ENCODE results near the gene LPIN1.

- TF ChIP-seq CTCF (IDR thresholded peaks at IDR 0.05; ENCODE audit: insufficient read depth, low read depth, low read length) (no peak), EZH2 (IDR thresholded peaks at IDR 0.05; ENCODE audit: insufficient read depth, low read length) (no peak)
Observed at GRCh38 chr2:11863103-11863502, 116.7 kb downstream of the LPIN1 start.
